Measurements from ENCODE around the gene POU2F1.

DNA sequence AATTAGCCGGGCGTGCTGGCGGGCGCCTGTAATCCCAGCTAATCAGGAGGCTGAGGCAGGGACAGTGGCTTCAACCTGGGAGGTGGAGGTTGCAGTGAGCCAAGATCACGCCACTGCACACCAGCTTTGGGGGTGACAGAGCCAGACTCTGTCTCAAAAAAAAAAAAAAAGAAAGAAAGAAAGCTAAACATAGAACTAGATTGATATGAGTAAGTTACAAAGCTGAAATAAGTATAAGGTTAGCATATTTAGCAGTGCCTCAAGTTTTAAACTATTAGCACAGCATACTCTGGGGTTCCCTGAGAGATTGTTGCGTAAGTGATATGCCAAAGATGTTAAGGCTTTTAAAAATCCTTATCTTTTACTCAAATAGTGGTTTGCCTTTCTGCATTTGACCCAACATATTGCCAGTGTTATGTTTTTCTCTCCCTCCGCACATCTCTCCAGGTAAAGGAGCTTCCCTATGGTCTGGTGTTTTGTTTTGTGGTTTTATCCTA is 171.6 kb downstream of the POU2F1 start:
- no peak for TF ChIP-seq EZH2 (IDR thresholded peaks at IDR 0.05; ENCODE audit: low read length)
- TF ChIP-seq, protein P1, sequence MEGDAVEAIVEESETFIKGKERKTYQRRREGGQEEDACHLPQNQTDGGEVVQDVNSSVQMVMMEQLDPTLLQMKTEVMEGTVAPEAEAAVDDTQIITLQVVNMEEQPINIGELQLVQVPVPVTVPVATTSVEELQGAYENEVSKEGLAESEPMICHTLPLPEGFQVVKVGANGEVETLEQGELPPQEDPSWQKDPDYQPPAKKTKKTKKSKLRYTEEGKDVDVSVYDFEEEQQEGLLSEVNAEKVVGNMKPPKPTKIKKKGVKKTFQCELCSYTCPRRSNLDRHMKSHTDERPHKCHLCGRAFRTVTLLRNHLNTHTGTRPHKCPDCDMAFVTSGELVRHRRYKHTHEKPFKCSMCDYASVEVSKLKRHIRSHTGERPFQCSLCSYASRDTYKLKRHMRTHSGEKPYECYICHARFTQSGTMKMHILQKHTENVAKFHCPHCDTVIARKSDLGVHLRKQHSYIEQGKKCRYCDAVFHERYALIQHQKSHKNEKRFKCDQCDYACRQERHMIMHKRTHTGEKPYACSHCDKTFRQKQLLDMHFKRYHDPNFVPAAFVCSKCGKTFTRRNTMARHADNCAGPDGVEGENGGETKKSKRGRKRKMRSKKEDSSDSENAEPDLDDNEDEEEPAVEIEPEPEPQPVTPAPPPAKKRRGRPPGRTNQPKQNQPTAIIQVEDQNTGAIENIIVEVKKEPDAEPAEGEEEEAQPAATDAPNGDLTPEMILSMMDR (optimal IDR thresholded peaks at IDR 0.05 in 1 of 3, IDR thresholded peaks at IDR 0.05 in 1 of 3, conservative IDR thresholded peaks at IDR 0.05 in 1 of 3; ENCODE audit: extremely low read depth in 1 of 3, insufficient read depth in 2 of 3, low read length in 3 of 3) = no peak
